ENCODE data around the gene GPR65. TPM values are rescaled to one million over a fixed set of nuclear protein-coding genes. Genes with fewer than 3 reads are reported as not detected.

Gene GPR65
- total RNA-seq, 1 experiment from 2014 or later = not detected

GRCh38 chr14:87975636-87976035 is 29.3 kb upstream of the GPR65 start:
- no peaks in the 10 kb centered on the region for H3K9me2 ChIP-seq (replicated peaks; ENCODE audit: low read length)
- BruUV-seq (replicated peaks) = no TSS peak
- no peaks in the 10 kb centered on the region for H3K36me3 ChIP-seq (ENCODE audit: low read depth, low read length)
- H3K27me3 ChIP-seq (ENCODE audit: low read length) = no peaks in the 10 kb centered on the region
- intact Hi-C loops (cut with micrococcal nuclease) = no loop called here
- H3K4me1 ChIP-seq (ENCODE audit: insufficient read depth, low read length) = no peaks in the 10 kb centered on the region
- no peaks in the 10 kb centered on the region for H3K9me3 ChIP-seq (ENCODE audit: low read length)
- no peaks in the 10 kb centered on the region for H4K20me1 ChIP-seq (ENCODE audit: low read length)
- H3K4me3 ChIP-seq (ENCODE audit: low read length) = no peak overlapping the region
- H2AFZ ChIP-seq (ENCODE audit: low read length) = no peak overlapping the region
- no peak overlapping the region for H3K9ac ChIP-seq (ENCODE audit: low read length)
- H3K27ac ChIP-seq (ENCODE audit: low read length) = no peak overlapping the region
- no peak overlapping the region for H3K4me2 ChIP-seq (ENCODE audit: low read length)
- ChIA-PET POLR2A (ENCODE audit: unreplicated experiment) (no interaction called here), CTCF (no interaction called here)
- TF ChIP-seq EZH2 (IDR thresholded peaks at IDR 0.05; ENCODE audit: low read length, unreplicated experiment) (no peak), EZH2phosphoT487 (IDR thresholded peaks at IDR 0.05; ENCODE audit: borderline replicate concordance, low read length) (no peak)
- TF ChIP-seq, protein P1, sequence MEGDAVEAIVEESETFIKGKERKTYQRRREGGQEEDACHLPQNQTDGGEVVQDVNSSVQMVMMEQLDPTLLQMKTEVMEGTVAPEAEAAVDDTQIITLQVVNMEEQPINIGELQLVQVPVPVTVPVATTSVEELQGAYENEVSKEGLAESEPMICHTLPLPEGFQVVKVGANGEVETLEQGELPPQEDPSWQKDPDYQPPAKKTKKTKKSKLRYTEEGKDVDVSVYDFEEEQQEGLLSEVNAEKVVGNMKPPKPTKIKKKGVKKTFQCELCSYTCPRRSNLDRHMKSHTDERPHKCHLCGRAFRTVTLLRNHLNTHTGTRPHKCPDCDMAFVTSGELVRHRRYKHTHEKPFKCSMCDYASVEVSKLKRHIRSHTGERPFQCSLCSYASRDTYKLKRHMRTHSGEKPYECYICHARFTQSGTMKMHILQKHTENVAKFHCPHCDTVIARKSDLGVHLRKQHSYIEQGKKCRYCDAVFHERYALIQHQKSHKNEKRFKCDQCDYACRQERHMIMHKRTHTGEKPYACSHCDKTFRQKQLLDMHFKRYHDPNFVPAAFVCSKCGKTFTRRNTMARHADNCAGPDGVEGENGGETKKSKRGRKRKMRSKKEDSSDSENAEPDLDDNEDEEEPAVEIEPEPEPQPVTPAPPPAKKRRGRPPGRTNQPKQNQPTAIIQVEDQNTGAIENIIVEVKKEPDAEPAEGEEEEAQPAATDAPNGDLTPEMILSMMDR (conservative IDR thresholded peaks at IDR 0.05; ENCODE audit: low read depth, low read length) = no peak
- H3K79me2 ChIP-seq (ENCODE audit: low read length) = no peaks in the 10 kb centered on the region
- no peak for ATAC-seq
- no peaks in the 10 kb centered on the region for H3F3A ChIP-seq (ENCODE audit: low read length, unreplicated experiment)
- DNase-seq = no peak

DNA sequence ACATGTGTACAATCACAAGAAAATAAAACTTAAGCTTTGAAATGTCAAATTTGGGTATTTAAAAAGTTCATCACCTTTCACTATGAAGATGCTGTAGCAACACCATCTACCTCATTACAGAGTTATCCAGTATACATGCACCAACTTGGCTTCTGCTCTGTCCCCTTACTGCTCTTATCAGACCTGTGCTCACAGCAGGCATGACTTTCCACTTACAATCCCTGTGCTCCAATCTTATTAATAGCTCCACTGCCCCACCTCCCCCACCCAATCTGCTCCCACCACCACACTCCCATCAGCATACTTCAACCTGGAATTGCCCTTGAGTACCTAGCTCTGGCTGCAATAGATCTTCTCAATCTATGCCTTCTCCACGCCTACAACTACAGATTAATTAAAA is 25.2 kb upstream of the GPR65 start:
- no peaks in the 10 kb centered on the region for H3K27me3 ChIP-seq (ENCODE audit: low read length)
- no peak for TF ChIP-seq EZH2phosphoT487 (IDR thresholded peaks at IDR 0.05; ENCODE audit: borderline replicate concordance, low read length)
- TF ChIP-seq EZH2 (IDR thresholded peaks at IDR 0.05; ENCODE audit: low read length, unreplicated experiment) = no peak
- TF ChIP-seq, protein P1 (conservative IDR thresholded peaks at IDR 0.05; ENCODE audit: low read depth, low read length) = no peak
- no peak for DNase-seq
- H3K27ac ChIP-seq (ENCODE audit: low read length) = no peak overlapping the region
- H3K4me1 ChIP-seq (ENCODE audit: insufficient read depth, low read length) = no peaks in the 10 kb centered on the region
- no peak overlapping the region for H3K4me2 ChIP-seq (ENCODE audit: low read length)
- no peak for ATAC-seq
- H3K79me2 ChIP-seq (ENCODE audit: low read length) = no peaks in the 10 kb centered on the region
- H3F3A ChIP-seq (ENCODE audit: low read length, unreplicated experiment) = no peaks in the 10 kb centered on the region
- POLR2A ChIA-PET (ENCODE audit: unreplicated experiment) = no interaction called here
- no peak overlapping the region for H3K9ac ChIP-seq (ENCODE audit: low read length)
- no peak overlapping the region for H3K4me3 ChIP-seq (ENCODE audit: low read length)
- no peaks in the 10 kb centered on the region for H3K9me3 ChIP-seq (ENCODE audit: low read length)
- intact Hi-C loops (cut with micrococcal nuclease) = no loop called here
- H3K36me3 ChIP-seq (ENCODE audit: low read depth, low read length) = no peaks in the 10 kb centered on the region
- no peak overlapping the region for H2AFZ ChIP-seq (ENCODE audit: low read length)
- no peaks in the 10 kb centered on the region for H4K20me1 ChIP-seq (ENCODE audit: low read length)
- CTCF ChIA-PET = no interaction called here
- BruUV-seq (replicated peaks) = no TSS peak
- H3K9me2 ChIP-seq (replicated peaks; ENCODE audit: low read length) = no peaks in the 10 kb centered on the region

- H2AFZ ChIP-seq (ENCODE audit: low read length) = no peak overlapping the region
- TF ChIP-seq EZH2phosphoT487 (IDR thresholded peaks at IDR 0.05; ENCODE audit: borderline replicate concordance, low read length) (no peak), EZH2 (IDR thresholded peaks at IDR 0.05; ENCODE audit: low read length, unreplicated experiment) (no peak)
- TF ChIP-seq, protein P1 (conservative IDR thresholded peaks at IDR 0.05; ENCODE audit: low read depth, low read length) = no peak
- H3K9me2 ChIP-seq (replicated peaks; ENCODE audit: low read length) = no peaks in the 10 kb centered on the region
- H3K4me2 ChIP-seq (ENCODE audit: low read length) = no peak overlapping the region
- DNase-seq = no peak
- H3K79me2 ChIP-seq (ENCODE audit: low read length) = no peaks in the 10 kb centered on the region
- intact Hi-C loops (cut with micrococcal nuclease) = no loop called here
- no TSS peak for BruUV-seq (replicated peaks)
- H3K4me3 ChIP-seq (ENCODE audit: low read length) = no peak overlapping the region
- H3F3A ChIP-seq (ENCODE audit: low read length, unreplicated experiment) = no peaks in the 10 kb centered on the region
- no peaks in the 10 kb centered on the region for H4K20me1 ChIP-seq (ENCODE audit: low read length)
- H3K9ac ChIP-seq (ENCODE audit: low read length) = no peak overlapping the region
- H3K27ac ChIP-seq (ENCODE audit: low read length) = no peak overlapping the region
- H3K4me1 ChIP-seq (ENCODE audit: insufficient read depth, low read length) = no peaks in the 10 kb centered on the region
- no peak for ATAC-seq
- H3K9me3 ChIP-seq (ENCODE audit: low read length) = no peaks in the 10 kb centered on the region
- ChIA-PET POLR2A (ENCODE audit: unreplicated experiment) (no interaction called here), CTCF (no interaction called here)
- no peaks in the 10 kb centered on the region for H3K27me3 ChIP-seq (ENCODE audit: low read length)
- H3K36me3 ChIP-seq (ENCODE audit: low read depth, low read length) = no peaks in the 10 kb centered on the region
Observed at GRCh38 chr14:87989221-87989955, 15.5 kb upstream of the GPR65 start.
